Cardiac fibroblast (primary cell): Measurements from ENCODE around the gene SETBP1.

Experiments
- DNase-seq, 2 donors: peaks; one replicate each; pipeline versions ENCODE4 v3.0.0 to v3.0.0-alpha.2; 2010; ENCODE audit warnings: low read depth in 2 of 2
- H3K4me3 ChIP-seq, 2 donors: replicated peaks in 1 of 2; 1 replicate in 1 of 2; 2 replicates in 1 of 2; pipeline ENCODE4 v1.5.1; 2011; ENCODE audit warnings: low read depth in 2 of 2, low read length in 2 of 2, mild to moderate bottlenecking in 2 of 2, moderate library complexity in 1 of 2
- TF ChIP-seq, protein P1 (sequence below): IDR thresholded peaks from one replicate; pipeline ENCODE4 v1.5.1; 2011; ENCODE audit warnings: low read depth, mild to moderate bottlenecking, low read length, inconsistent platforms

Gene SETBP1

DNA sequence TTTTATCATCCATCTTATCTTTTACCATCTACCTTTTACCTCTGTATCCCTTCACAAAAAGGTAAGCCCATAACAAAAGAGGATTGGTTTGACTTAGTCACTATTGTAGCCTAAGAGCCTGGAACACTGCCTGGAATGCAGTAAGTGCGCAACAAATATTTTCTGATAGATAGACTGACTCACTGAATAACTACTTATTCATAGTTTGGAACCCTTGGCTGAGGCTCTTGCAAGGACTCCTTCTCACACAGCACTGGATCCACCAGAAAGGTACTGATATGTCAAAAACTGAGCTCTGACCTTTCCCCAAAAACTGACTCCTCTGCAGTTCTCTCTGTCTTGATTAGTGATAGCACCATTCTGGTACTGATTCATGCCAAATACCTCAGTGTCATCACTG is 426.7 kb downstream of the SETBP1 start:
- TF ChIP-seq, protein P1, sequence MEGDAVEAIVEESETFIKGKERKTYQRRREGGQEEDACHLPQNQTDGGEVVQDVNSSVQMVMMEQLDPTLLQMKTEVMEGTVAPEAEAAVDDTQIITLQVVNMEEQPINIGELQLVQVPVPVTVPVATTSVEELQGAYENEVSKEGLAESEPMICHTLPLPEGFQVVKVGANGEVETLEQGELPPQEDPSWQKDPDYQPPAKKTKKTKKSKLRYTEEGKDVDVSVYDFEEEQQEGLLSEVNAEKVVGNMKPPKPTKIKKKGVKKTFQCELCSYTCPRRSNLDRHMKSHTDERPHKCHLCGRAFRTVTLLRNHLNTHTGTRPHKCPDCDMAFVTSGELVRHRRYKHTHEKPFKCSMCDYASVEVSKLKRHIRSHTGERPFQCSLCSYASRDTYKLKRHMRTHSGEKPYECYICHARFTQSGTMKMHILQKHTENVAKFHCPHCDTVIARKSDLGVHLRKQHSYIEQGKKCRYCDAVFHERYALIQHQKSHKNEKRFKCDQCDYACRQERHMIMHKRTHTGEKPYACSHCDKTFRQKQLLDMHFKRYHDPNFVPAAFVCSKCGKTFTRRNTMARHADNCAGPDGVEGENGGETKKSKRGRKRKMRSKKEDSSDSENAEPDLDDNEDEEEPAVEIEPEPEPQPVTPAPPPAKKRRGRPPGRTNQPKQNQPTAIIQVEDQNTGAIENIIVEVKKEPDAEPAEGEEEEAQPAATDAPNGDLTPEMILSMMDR: no peak
- DNase-seq: peak; percentile 73 to 81
- no peak overlapping the region for H3K4me3 ChIP-seq

DNA sequence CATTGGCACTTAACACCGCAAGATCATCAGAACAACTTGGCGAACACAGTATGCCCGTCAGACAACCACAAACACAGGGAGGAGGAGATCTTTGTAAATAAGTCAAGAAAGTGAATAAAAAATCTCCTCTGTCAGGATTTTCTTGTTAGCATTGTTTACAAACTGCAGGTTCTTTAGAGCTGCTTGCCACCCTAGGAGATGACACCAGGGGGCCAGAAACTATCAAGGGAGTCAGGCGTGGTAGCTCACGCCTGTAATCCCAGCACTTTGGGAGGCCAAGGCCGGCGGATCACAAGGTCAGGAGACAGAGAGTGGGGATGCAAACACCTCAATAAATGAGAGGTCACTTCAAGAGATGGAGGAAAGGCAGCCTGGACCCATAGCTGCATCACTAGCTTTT is 428.1 kb downstream of the SETBP1 start:
- no peak for DNase-seq
- TF ChIP-seq, protein P1: no peak
- H3K4me3 ChIP-seq: no peak overlapping the region

DNA sequence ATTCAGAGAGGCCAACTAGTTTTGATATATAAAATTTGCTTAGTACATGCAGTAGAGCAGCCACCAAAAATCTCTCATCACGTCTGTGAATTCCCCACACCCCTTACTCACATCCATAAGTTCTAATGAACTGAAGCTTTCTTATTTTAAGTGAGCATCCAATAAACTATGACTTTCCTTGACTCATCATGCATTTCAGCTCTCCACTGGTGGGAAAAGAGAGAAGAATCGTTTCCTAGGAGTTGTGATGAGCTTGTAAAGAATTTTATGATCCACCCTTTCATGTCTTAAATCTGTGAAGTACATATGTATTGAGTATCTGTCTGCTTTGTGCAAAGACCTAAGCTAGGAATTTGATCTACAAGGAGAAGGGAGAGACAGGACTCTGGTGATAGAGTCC is 428.6 kb downstream of the SETBP1 start:
- DNase-seq: peak in 1 of 2 donors; percentile 16
- no peak overlapping the region for H3K4me3 ChIP-seq
- TF ChIP-seq, protein P1: no peak

DNA sequence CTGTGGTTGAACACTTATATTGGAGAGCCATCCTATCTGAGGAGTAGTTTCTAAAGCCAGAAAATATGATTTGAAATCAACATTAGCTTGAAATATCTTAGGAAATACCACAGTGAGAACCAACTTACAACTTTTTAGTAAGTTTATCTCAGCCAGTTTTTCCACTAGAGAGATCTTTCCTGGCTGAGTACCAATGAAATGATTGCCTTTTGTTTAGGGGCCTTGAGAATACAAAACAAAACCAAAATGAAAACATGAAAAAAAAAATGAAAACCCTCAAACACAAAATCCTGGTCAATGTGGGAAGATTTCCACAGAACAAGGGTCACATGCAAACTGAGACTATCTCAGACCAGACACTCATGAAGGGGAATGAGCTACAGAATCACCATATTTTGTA is 429.0 kb downstream of the SETBP1 start:
- H3K4me3 ChIP-seq: no peak overlapping the region
- TF ChIP-seq, protein P1: no peak
- DNase-seq: peak in 1 of 2 donors; percentile 5

DNA sequence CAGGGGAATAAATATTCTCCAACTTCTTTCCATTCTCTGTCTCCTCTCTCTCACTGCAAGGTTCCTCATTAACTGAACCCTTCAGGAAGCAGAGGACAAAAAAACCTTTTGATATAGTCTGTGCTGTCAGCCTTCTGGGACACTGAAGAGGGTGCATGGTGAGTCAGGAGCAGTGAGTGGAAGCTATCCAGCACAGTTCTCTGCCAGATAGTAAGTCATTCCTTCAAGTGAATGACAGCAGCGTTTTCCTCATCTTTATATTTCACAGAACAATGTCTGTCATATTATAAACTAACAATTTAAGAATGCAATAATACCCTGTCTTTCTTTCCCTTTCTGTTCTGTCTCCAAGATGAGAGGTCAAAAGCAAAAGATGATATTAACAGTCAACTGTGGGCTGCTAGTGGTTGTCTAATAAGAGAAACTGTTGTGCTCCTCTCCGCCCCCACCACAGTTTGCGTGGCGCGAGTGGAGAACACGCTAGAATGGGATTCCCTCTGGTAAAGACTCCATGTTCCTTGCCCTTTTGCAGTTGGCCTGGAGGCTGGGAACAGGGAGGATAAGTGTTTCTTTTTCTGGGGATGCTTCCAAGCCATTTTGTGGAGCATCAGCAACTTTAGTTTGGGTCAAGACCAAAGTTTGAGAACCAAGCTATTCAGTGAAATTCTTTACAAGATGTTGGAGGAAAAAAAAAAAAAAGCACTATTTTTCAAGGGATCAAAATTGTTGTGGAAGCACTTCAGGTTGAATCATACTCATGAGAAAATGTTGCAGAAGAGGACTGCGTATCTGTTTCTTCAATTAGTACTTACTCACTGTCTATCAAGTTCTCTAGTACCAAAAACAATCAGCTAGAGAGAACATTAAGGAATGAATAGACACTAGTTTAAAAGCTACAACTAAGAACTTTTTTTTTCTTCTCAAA is 430.2 kb downstream of the SETBP1 start:
- no peak overlapping the region for H3K4me3 ChIP-seq
- peak; percentile 13 to 46 for DNase-seq
- TF ChIP-seq, protein P1: no peak

DNA sequence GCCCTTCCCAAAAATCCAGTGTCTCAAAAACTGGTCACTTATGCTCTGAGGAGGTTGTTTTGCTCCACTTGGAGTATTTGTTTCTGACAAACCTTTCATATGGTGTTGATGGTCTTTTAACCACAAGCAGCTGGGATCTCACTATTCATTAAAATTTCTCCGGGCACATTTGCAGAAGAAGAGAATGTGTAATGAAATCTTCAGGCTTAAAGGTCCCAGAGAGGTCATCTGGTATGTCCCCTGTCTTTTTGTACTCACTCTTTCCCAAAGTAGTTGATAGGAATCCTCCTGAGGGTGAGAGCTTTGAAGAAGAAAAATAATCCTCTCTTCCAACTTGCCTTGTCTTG is 430.8 kb downstream of the SETBP1 start:
- TF ChIP-seq, protein P1: no peak
- DNase-seq: no peak
- H3K4me3 ChIP-seq: no peak overlapping the region

DNA sequence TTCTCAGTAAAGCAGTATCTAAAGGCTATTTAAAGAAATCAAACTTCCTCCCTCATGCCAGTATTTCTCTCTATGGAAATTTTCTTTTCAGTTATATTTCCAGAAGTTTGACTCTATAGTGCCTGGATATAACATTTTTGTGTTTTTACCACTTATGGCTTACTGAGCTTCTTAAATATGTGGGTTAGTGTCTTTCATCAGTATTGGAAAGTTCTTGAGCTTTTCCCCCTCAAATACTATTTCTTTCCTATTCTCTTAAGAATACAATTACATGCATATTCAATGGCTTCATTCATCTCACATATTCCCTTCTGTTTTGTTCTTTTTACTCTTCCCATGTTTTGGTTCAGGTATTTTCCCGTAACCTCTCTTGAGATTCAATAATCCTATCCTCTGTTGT is 432.0 kb downstream of the SETBP1 start:
- H3K4me3 ChIP-seq: no peak overlapping the region
- no peak for DNase-seq
- TF ChIP-seq, protein P1: no peak
